ENCODE data around the gene MAP3K6.

Gene MAP3K6

GRCh38 chr1:27341525-27342252 is 25.1 kb downstream of the MAP3K6 start, which contains the start of gene SYTL1:
TSS of gene SYTL1 (plus strand) at chr1:27342022. CDS start at chr1:27345335, 3,313 bp downstream.
- DNase-seq (ENCODE audit: low read depth in 2 of 3, low spot score in 2 of 3), result peak in 1 of 3 experiments; percentile 52

- no peak for DNase-seq (ENCODE audit: low read depth in 2 of 3, low spot score in 2 of 3)
These were observed 27.5 kb downstream of the MAP3K6 start for GRCh38 chr1:27339213-27339612.

- DNase-seq (ENCODE audit: low read depth in 2 of 3, low spot score in 2 of 3), result no peak
These were observed 28.0 kb downstream of the MAP3K6 start for GRCh38 chr1:27338751-27339150.

GRCh38 chr1:27336756-27337155 is 30.0 kb downstream of the MAP3K6 start:
- no peak for DNase-seq (ENCODE audit: low read depth in 2 of 3, low spot score in 2 of 3)

GRCh38 chr1:27335506-27336422 is 31.0 kb downstream of the MAP3K6 start:
- no peak for DNase-seq (ENCODE audit: low read depth in 2 of 3, low spot score in 2 of 3)

- no peak for DNase-seq (ENCODE audit: low read depth in 2 of 3, low spot score in 2 of 3)
These were observed 33.0 kb downstream of the MAP3K6 start for GRCh38 chr1:27333717-27334279.

GRCh38 chr1:27332536-27333281 is 34.1 kb downstream of the MAP3K6 start:
- no peak for DNase-seq (ENCODE audit: low read depth in 2 of 3, low spot score in 2 of 3)

GRCh38 chr1:27331922-27332321 is 34.8 kb downstream of the MAP3K6 start:
- DNase-seq (ENCODE audit: low read depth in 2 of 3, low spot score in 2 of 3), result no peak

GRCh38 chr1:27331426-27331825 is 35.3 kb downstream of the MAP3K6 start:
- DNase-seq (ENCODE audit: low read depth in 2 of 3, low spot score in 2 of 3), result no peak

GRCh38 chr1:27330786-27331185 is 36.0 kb downstream of the MAP3K6 start:
- DNase-seq (ENCODE audit: low read depth in 2 of 3, low spot score in 2 of 3), result no peak

- DNase-seq (ENCODE audit: low read depth in 2 of 3, low spot score in 2 of 3), result no peak
These were observed 38.8 kb downstream of the MAP3K6 start for GRCh38 chr1:27327964-27328363.

GRCh38 chr1:27325286-27325685 is 41.5 kb downstream of the MAP3K6 start:
- no peak for DNase-seq (ENCODE audit: low read depth in 2 of 3, low spot score in 2 of 3)

GRCh38 chr1:27322569-27323240 is 44.1 kb downstream of the MAP3K6 start:
- no peak for DNase-seq (ENCODE audit: low read depth in 2 of 3, low spot score in 2 of 3)

- DNase-seq (ENCODE audit: low read depth in 2 of 3, low spot score in 2 of 3), result peak; percentile 89 to 98 (median 97)
These were observed 44.8 kb downstream of the MAP3K6 start, which contains the start of gene TMEM222 for GRCh38 chr1:27321813-27322568. TSS of gene TMEM222 (plus strand) at chr1:27322163. CDS start at chr1:27322198, 35 bp downstream.

GRCh38 chr1:27318596-27318995 is 48.2 kb downstream of the MAP3K6 start:
- DNase-seq (ENCODE audit: low read depth in 2 of 3, low spot score in 2 of 3), result no peak

GRCh38 chr1:27318136-27318535 is 48.6 kb downstream of the MAP3K6 start:
- no peak for DNase-seq (ENCODE audit: low read depth in 2 of 3, low spot score in 2 of 3)

GRCh38 chr1:27316860-27317259 is 49.9 kb downstream of the MAP3K6 start:
- DNase-seq (ENCODE audit: low read depth in 2 of 3, low spot score in 2 of 3), result no peak

- DNase-seq (ENCODE audit: low read depth in 2 of 3, low spot score in 2 of 3), result no peak
These were observed 52.0 kb downstream of the MAP3K6 start for GRCh38 chr1:27314737-27315136.

GRCh38 chr1:27314169-27314568 is 52.6 kb downstream of the MAP3K6 start:
- no peak for DNase-seq (ENCODE audit: low read depth in 2 of 3, low spot score in 2 of 3)

Measured in activated CD8-positive, alpha-beta memory T cell treated with anti-CD3 and anti-CD28 coated beads for 48 hours (primary cell).